ENCODE data around the gene CAMK2D.

CAMK2D gene

GRCh38 chr4:113461281-113461680 lies 300.3 kb downstream of the CAMK2D start:
- DNase-seq (ENCODE audit: low read depth), result no peak
- no peak for TF ChIP-seq CTCF (IDR thresholded peaks at IDR 0.05; ENCODE audit: low read depth, low read length, missing control alignments)
- in situ Hi-C loops (cut with HindIII; ENCODE audit: low sequenced_read_pairs), result no loop called here
- H3K4me3 ChIP-seq (ENCODE audit: low read depth, low read length), result no peak overlapping the region

- no peak overlapping the region for H3K4me3 ChIP-seq (ENCODE audit: low read depth, low read length)
- no peak for TF ChIP-seq CTCF (IDR thresholded peaks at IDR 0.05; ENCODE audit: low read depth, low read length, missing control alignments)
- in situ Hi-C loops (cut with HindIII; ENCODE audit: low sequenced_read_pairs), result no loop called here
- no peak for DNase-seq (ENCODE audit: low read depth)
Observed at GRCh38 chr4:113457886-113458285, 303.7 kb downstream of the CAMK2D start.

- TF ChIP-seq CTCF (IDR thresholded peaks at IDR 0.05; ENCODE audit: low read depth, low read length, missing control alignments), result no peak
- H3K4me3 ChIP-seq (ENCODE audit: low read depth, low read length), result no peak overlapping the region
- in situ Hi-C loops (cut with HindIII; ENCODE audit: low sequenced_read_pairs), result no loop called here
- DNase-seq (ENCODE audit: low read depth), result no peak
Observed at GRCh38 chr4:113457121-113457520, 304.4 kb downstream of the CAMK2D start.

- no peak overlapping the region for H3K4me3 ChIP-seq (ENCODE audit: low read depth, low read length)
- no peak for TF ChIP-seq CTCF (IDR thresholded peaks at IDR 0.05; ENCODE audit: low read depth, low read length, missing control alignments)
- DNase-seq (ENCODE audit: low read depth), result no peak
- in situ Hi-C loops (cut with HindIII; ENCODE audit: low sequenced_read_pairs), result no loop called here
Observed at GRCh38 chr4:113455061-113455460, 306.5 kb downstream of the CAMK2D start.

- no peak overlapping the region for H3K4me3 ChIP-seq (ENCODE audit: low read depth, low read length)
- in situ Hi-C loops (cut with HindIII; ENCODE audit: low sequenced_read_pairs), result no loop called here
- no peak for TF ChIP-seq CTCF (IDR thresholded peaks at IDR 0.05; ENCODE audit: low read depth, low read length, missing control alignments)
- peak; percentile 68 for DNase-seq (ENCODE audit: low read depth)
Observed at GRCh38 chr4:113452868-113453620, 308.5 kb downstream of the CAMK2D start.

GRCh38 chr4:113452152-113452551 lies 309.4 kb downstream of the CAMK2D start:
- H3K4me3 ChIP-seq (ENCODE audit: low read depth, low read length), result no peak overlapping the region
- DNase-seq (ENCODE audit: low read depth), result no peak
- in situ Hi-C loops (cut with HindIII; ENCODE audit: low sequenced_read_pairs), result no loop called here
- TF ChIP-seq CTCF (IDR thresholded peaks at IDR 0.05; ENCODE audit: low read depth, low read length, missing control alignments), result no peak
